Parathyroid adenoma (tissue), 2 donors: ENCODE results near the gene HELZ.
"Not testable (repeated sequence)": the region's sequence is repeated elsewhere in the genome, so short reads cannot be mapped to it uniquely, and the experiment has no call there.

Experiments used
- H2AFZ ChIP-seq: fragments of 300-600 bp; sonication (generic); one replicate; pipeline ENCODE4 v1.7.0; 2017; ENCODE audit warnings: antibody characterized with exemption, mild to moderate bottlenecking
- H3K27ac ChIP-seq: fragments of 300-600 bp; sonication (generic); one replicate; pipeline ENCODE4 v1.7.0; 2017
- H3K27me3 ChIP-seq: fragments of 300-600 bp; sonication (generic); one replicate; pipeline ENCODE4 v1.7.0; 2017; ENCODE audit warnings: low read length; ENCODE audit not compliant: control insufficient read depth, insufficient read depth
- H3K36me3 ChIP-seq: fragments of 300-600 bp; sonication (generic); one replicate; pipeline ENCODE4 v1.7.0; 2017; ENCODE audit warnings: low read length; ENCODE audit not compliant: control insufficient read depth, insufficient read depth
- H3K4me1 ChIP-seq: fragments of 300-600 bp; sonication (generic); one replicate; pipeline ENCODE4 v1.7.0; 2017; ENCODE audit warnings: control low read depth
- H3K4me2 ChIP-seq: fragments of 300-600 bp; sonication (generic); one replicate; pipeline ENCODE4 v1.7.0; 2017; ENCODE audit warnings: low read length
- H3K4me3 ChIP-seq: fragments of 300-600 bp; sonication (generic); one replicate; pipeline ENCODE4 v1.7.0; 2017; ENCODE audit warnings: low read depth, low read length
- H3K79me2 ChIP-seq: fragments of 300-600 bp; sonication (generic); one replicate; pipeline ENCODE4 v1.7.0; 2017; ENCODE audit warnings: control low read depth
- H3K9ac ChIP-seq: fragments of 300-600 bp; sonication (generic); one replicate; pipeline ENCODE4 v1.7.0; 2017; ENCODE audit warnings: mild to moderate bottlenecking
- H3K9me3 ChIP-seq: fragments of 300-600 bp; sonication (generic); one replicate; pipeline ENCODE4 v1.7.0; 2017; ENCODE audit warnings: low read length; ENCODE audit not compliant: control insufficient read depth
- CTCF ChIP-seq: fragments of 300-600 bp; sonication (generic); IDR thresholded peaks from one replicate; pipeline ENCODE4 v1.7.0; 2017; ENCODE audit warnings: antibody characterized with exemption, mild to moderate bottlenecking
- donor health status: primary hyperparathyroidism.

Gene HELZ

GRCh38 chr17:67260170-67260987 lies 15.4 kb upstream of the HELZ start:
- H3K27ac ChIP-seq, result peak overlapping the region; percentile 87
- no peak overlapping the region for H3K9ac ChIP-seq

GRCh38 chr17:67258821-67259468 lies 13.9 kb upstream of the HELZ start:
- Histone ChIP-seq H3K9me3 (no peaks in the 10 kb centered on the region), H3K27ac (no peak overlapping the region), H3K4me1 (peaks cover 17% of the 10 kb centered on the region), H3K4me2 (no peak overlapping the region), H3K9ac (no peak overlapping the region), H2AFZ (peak overlapping the region; percentile 13), H3K79me2 (no peaks in the 10 kb centered on the region), H3K36me3 (no peaks in the 10 kb centered on the region), H3K27me3 (no peaks in the 10 kb centered on the region), H3K4me3 (no peak overlapping the region)
- no peak for TF ChIP-seq CTCF

More at GRCh38 chr17:67260170-67260987, 15.4 kb upstream of the HELZ start:
- no peaks in the 10 kb centered on the region for H3K36me3 ChIP-seq
- no peaks in the 10 kb centered on the region for H3K79me2 ChIP-seq
- peak overlapping the region; percentile 72 for H2AFZ ChIP-seq
- H3K4me1 ChIP-seq, result peaks cover 17% of the 10 kb centered on the region
- H3K27me3 ChIP-seq, result no peaks in the 10 kb centered on the region
- no peaks in the 10 kb centered on the region for H3K9me3 ChIP-seq
- peak overlapping the region; percentile 24 for H3K4me3 ChIP-seq
- H3K4me2 ChIP-seq, result no peak overlapping the region
- TF ChIP-seq CTCF, result no peak

GRCh38 chr17:67256075-67256732 lies 11.2 kb upstream of the HELZ start:
- H3K9me3 ChIP-seq, result no peaks in the 10 kb centered on the region
- TF ChIP-seq CTCF, result no peak
- H3K4me1 ChIP-seq, result peaks cover 17% of the 10 kb centered on the region
- H2AFZ ChIP-seq, result no peak overlapping the region
- H3K4me2 ChIP-seq, result no peak overlapping the region
- no peaks in the 10 kb centered on the region for H3K79me2 ChIP-seq
- H3K36me3 ChIP-seq, result no peaks in the 10 kb centered on the region
- H3K4me3 ChIP-seq, result no peak overlapping the region
- H3K9ac ChIP-seq, result no peak overlapping the region
- no peak overlapping the region for H3K27ac ChIP-seq
- H3K27me3 ChIP-seq, result no peaks in the 10 kb centered on the region

GRCh38 chr17:67253384-67253783 lies 8.4 kb upstream of the HELZ start:
- Histone ChIP-seq H3K9me3 (no peaks in the 10 kb centered on the region), H3K4me3 (no peak overlapping the region), H3K27me3 (no peaks in the 10 kb centered on the region), H3K9ac (no peak overlapping the region), H3K79me2 (no peaks in the 10 kb centered on the region), H3K4me2 (no peak overlapping the region), H3K36me3 (no peaks in the 10 kb centered on the region), H2AFZ (no peak overlapping the region), H3K27ac (no peak overlapping the region), H3K4me1 (peaks cover 8% of the 10 kb centered on the region)
- TF ChIP-seq CTCF, result no peak

- not testable (repeated sequence) for H3K27me3 ChIP-seq, H3K4me2 ChIP-seq, H3K27ac ChIP-seq, H2AFZ ChIP-seq, H3K4me1 ChIP-seq, H3K36me3 ChIP-seq, H3K4me3 ChIP-seq, H3K9ac ChIP-seq, H3K9me3 ChIP-seq, H3K79me2 ChIP-seq
Measured at GRCh38 chr17:67251586-67251985, 6.6 kb upstream of the HELZ start.
